Inferior parietal cortex (tissue), 1 donor: Measurements from ENCODE around the gene FMN2.
A peak's percentile ranks its signal among the peaks of the same experiment; 100 is the strongest.

Source experiments
- DNase-seq: peaks from one replicate; pipeline ENCODE4 v3.0.0-alpha.2; 2016; ENCODE audit errors: extremely low spot score

FMN2 gene

DNA sequence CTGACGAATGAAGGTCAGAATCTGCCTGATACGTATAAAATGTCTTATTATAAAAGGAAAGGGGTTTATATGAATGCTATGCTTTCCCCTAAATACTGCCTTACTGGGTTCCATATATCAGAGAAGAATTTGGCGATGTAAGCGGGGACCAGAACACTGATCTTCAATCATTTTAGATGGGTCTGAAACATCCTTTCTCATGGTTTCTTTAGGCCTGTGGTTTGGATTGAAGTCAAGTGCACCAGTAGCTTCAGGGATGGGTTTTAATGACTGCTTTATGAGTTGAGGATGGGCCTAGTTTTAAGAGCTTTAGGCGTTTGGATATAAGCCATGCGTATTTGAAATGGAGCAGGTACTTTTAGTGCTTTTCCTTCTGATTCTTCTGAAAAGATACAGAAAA is 6.9 kb downstream of the FMN2 start:
- DNase-seq = no peak

DNA sequence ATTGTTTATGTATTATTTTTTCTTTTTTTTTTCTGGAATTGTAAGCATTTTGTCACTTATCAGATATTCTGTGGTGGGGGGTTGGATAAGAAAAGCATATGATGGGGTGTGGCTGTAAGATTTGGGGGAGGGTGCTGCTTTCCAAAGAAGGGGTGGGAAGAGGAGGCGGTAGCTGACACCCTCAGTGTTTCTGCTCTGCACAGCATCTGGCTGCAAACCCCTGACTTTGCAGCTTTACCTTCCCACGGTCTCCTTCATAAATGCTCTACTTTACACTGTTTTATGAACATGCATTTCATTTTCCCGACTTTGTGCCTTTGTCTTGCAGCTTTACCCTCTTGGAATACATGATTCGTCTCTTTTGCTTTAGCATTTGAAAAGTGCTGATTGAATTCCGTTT is 7.6 kb downstream of the FMN2 start:
- DNase-seq = no peak

- DNase-seq = no peak
Observed at GRCh38 chr1:240099748-240100147, 8.1 kb downstream of the FMN2 start.

DNA sequence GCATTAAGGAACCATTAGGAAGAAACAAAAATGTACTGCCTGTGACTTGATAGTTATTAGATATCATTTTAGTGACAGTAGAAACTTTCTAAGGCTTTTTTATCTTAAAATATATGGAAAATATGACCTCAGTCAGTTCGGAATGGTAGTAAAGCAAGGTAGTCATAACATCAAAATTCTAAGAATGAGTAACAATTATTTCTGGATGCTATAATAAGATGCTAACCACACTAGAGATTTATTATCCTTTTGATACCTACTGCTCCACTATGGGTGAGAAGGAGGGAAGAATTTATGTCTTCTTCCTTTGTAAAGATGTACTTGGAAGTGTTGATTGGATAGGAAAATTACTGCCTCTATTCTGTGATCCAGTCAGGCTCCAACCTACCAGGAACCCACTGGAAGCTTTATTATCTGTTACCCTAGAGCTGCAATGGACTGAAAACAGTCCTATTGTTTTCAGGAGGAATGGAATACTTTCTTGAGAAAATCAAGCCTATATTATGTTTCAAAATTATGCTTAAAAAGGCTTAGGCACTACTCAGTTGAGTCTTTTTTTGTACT is 8.8 kb downstream of the FMN2 start:
- DNase-seq = no peak

DNA sequence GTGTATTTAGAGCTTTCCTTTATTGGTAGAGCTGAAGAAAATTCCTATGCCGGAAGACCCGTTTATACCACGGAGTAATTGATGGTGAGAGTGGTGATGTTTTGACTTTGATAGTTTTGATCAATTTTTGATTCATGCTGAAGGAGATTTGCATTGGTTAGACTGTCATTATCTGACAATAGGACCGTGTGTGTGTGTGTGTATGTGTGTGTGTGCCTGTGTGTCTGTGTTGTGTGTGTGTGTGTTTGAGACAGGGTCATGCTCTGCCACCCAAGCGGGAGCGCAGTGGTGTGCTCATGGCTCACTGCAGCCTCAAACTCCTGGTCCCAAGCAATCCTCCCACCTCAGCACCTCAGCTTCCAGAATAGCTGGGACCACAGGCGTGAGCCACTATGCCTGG is 9.6 kb downstream of the FMN2 start:
- DNase-seq = no peak

GRCh38 chr1:240101737-240102136 is 10.1 kb downstream of the FMN2 start:
- no peak for DNase-seq

GRCh38 chr1:240104672-240105071 is 13.0 kb downstream of the FMN2 start:
- DNase-seq = no peak

- DNase-seq = no peak
Observed at GRCh38 chr1:240107058-240107684, 15.5 kb downstream of the FMN2 start.

DNA sequence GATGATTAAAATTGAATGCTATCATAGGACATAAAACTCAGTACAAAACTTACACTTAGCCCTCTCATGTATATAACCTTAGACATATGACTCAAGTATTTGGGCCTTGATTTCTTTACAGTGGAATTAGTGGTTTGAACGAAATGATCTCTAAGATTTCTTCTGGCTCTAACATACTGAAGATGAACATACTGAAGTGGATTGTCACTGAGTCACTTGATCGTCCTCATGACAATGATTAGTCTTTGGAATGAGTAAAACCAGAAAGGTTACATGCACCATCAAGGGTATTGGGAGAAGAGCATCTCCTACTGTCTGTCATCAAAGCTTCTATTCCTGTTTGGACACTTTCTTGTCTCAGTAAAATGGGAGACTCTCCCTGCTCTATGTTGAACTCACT is 17.4 kb downstream of the FMN2 start:
- no peak for DNase-seq

DNA sequence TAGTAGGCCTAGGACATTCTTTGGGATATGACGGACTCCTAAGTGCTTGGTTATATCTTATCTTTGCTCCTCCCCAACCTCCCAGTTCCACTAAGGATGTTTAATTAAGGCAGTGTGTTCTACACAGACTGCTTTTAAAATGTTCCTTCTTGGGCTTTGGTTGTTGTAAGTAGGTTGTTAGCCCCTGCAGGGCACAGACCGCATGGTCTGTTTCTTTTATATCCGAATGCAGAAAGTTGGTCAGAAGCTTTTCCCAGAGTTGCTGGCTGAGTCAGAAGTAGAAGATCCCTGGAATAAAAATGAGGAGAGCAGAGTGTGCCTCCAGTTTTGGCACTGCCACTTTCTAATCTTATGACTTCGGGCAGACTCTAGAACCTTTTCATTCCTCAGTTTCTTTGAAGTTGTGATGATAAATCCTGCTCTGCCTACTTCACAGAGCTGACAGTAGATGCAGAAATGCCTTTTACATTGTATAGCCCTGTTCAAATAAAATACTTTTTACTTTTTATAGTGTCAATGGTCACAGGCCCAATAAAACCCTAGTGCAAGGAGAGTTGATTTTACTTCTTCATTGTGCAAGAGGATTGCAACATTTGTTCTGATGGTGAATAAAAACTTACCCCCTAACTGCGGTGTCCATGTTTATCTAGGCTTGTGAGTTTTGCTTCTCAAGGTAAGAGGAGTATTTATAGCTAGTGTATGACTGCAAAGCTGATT is 18.4 kb downstream of the FMN2 start:
- peak; percentile 68 for DNase-seq

- no peak for DNase-seq
Observed at GRCh38 chr1:240111558-240111957, 19.9 kb downstream of the FMN2 start.

GRCh38 chr1:240114222-240114621 is 22.5 kb downstream of the FMN2 start:
- no peak for DNase-seq

DNA sequence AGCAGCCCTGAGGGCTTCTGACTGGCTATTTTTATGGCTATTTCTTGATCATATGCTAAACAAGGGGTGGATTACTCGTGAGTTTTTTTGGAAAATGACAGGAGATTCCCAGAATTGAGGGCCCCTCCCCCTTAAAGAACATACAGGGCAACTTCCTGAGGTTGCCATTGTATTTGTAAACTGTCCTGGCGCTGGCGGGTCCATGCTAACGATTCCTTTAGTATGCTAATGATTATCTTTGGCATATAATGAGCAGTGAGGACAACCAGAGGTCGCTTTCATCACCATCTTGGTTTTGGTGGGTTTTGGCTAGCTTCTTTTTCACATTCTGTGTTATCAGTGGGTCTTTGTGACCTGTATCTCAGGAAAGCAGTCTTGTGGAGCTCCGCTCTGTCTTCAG is 24.1 kb downstream of the FMN2 start:
- no peak for DNase-seq

- DNase-seq = no peak
Observed at GRCh38 chr1:240116831-240117769, 25.4 kb downstream of the FMN2 start.

- no peak for DNase-seq
Observed at GRCh38 chr1:240117930-240118329, 26.2 kb downstream of the FMN2 start.

DNA sequence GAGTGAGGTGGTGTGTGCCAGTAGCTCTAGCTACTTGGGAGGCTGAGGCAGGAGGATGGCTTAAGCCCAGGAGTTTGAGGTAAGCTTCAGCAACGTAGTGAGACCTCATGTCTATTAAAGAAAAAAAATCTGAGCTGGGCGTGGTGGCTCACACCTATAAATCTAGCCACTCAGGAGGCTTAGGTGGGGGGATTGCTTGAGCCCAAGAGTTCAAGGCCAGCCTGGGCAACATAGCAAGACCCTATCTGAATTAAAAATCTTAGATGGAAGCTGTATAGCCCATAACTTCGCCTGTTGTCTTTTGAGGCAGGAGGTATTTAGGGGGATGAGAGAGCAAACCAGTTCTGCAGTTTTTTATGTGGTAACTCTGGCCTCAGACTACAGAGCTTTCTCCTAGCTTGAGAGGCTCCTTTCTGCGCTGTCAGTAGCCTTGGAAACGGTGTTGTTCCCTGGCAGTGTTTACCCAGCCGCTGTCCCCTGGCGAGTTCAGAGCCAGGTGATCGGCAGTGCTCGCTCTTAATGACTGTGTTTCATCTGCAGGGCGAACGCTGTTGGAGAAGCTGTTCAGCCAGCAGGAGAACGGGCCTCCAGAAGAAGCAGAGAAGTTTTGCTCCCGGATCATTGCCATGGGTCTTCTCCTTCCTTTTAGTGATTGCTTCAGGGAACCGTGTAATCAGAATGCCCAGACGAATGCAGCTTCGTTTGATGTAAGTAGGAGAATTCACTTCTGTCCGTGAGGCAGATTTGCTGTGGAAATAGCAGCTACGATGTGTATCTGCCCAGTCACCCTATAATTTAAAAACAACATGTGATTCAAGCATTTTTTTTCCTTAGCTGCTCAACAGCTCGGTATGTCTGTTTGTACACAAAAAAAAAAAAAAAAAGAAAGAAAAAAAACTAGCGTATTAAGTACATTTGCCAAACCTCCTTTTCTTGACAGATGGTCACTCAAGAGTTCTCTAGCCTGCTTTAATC is 31.2 kb downstream of the FMN2 start:
- peak; percentile 42 for DNase-seq

- no peak for DNase-seq
Observed at GRCh38 chr1:240126821-240127220, 35.1 kb downstream of the FMN2 start.

DNA sequence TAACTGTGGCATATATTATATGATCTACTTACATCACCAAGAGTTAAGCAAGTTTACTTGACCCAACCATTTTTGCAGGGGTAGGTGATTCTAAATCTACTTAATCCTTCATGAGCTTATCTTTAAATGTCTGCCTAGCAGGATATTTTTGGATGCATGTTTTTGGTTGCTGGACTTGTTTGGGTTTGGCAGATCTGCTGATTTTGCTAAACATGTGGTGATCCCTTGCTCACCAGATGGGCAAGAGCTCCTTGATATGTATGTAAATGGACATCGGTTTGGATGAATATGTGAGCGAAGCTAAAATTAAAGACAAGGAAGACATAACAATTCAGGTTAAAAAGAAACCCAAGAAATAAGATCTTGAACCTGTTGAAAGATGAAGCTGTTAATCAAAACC is 36.7 kb downstream of the FMN2 start:
- no peak for DNase-seq

GRCh38 chr1:240134113-240134512 is 42.4 kb downstream of the FMN2 start:
- no peak for DNase-seq

DNA sequence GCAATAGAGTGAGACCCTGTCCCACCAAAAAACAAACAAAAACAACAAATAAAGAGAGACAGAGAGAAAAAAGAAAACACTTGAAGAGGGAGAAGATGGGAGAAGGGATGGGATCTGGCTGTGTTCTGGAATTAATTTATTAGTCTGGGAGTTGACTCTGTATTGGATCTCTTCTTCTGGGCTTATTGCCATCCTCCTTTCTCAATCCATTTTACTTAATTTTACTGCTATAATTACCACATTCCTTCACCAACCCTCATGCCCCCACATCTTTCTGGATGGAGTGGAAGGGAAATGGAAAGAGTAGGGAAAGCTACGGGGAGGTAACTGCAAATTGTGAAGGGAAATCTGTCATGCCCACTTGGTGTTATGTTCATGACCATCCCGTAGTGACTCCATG is 42.9 kb downstream of the FMN2 start:
- no peak for DNase-seq

DNA sequence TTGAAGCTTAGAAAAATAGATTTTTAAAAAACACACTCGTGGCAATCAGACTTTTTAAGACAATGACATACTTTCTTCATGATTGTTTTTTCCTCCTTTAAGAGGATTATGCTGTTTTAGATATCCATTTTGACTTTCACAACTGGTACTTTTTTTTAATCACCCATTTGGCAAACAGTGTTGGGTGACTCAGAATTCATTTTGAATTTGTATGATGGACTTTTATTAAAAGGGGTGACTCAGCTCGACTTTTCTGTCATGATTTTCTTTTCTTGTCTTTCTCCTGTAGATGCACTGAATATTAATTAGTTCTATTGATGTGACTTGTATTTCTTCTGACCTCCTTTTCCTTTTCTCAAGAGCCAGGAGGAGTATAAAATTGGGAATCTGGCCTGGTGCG is 44.7 kb downstream of the FMN2 start:
- DNase-seq = no peak
